H1 (cell line): ENCODE measurements around the gene OLFML2A. TPM values are rescaled to one million over a fixed set of nuclear protein-coding genes. Genes with fewer than 3 reads are reported as not detected.

Source experiments
- CHD1 ChIP-seq: IDR thresholded peaks from 2 replicates; pipeline ENCODE4 v1.6.1; 2012; ENCODE audit warnings: low read depth, low read length, improper control_type of control experiment
- JUND ChIP-seq: IDR thresholded peaks from 2 replicates; pipeline ENCODE4 v1.6.1; 2011; ENCODE audit warnings: mild to moderate bottlenecking, improper control_type of control experiment, low read length
- KDM4A ChIP-seq: IDR thresholded peaks from one replicate; pipeline ENCODE4 v1.7.1; 2012; ENCODE audit warnings: low read depth, mild to moderate bottlenecking, moderate library complexity, low read length, inconsistent platforms; ENCODE audit not compliant: severe bottlenecking
- SIX5 ChIP-seq: IDR thresholded peaks from 2 replicates; pipeline ENCODE4 v1.6.1; 2011; ENCODE audit warnings: mild to moderate bottlenecking, low read depth, low read length
- TBP ChIP-seq: IDR thresholded peaks from 2 replicates; pipeline ENCODE4 v1.6.1; 2011; ENCODE audit warnings: low read depth, low read length, improper control_type of control experiment
- polyA plus RNA-seq, 7 experiments: library from polyadenylated mRNA; depleted of rRNA in 3 of 7; stranded (reverse) in 5 of 7; unstranded in 2 of 7; fragments of >200 nt in 5 of 7; fragments of 200-250 nt in 2 of 7; gene quantifications; 1 replicate in 5 of 7; 2 replicates in 1 of 7; 4 replicates in 1 of 7; pipeline versions ENCODE4 v1.2.1 to v1.2.3, GENCODE V29; 2011 to 2013; ENCODE audit warnings: missing spikeins in 2 of 7, mixed read lengths in 2 of 7
- total RNA-seq: library from RNA; stranded (reverse); fragmentation: NEBNext Ultra II Directional; extraction: Animal tissue kit (Norgen Biotek cat#: 25700); gene quantifications from 2 replicates; pipeline ENCODE4 v1.2.1, GENCODE V29; 2021
- TF ChIP-seq, protein P1 (sequence below): IDR thresholded peaks from 2 replicates; pipeline ENCODE4 v1.6.1; 2012; ENCODE audit warnings: inconsistent platforms
- TF ChIP-seq, protein P2 (sequence below): IDR thresholded peaks from 2 replicates; pipeline ENCODE4 v1.6.1; 2011; ENCODE audit warnings: low read depth, mild to moderate bottlenecking, low read length; ENCODE audit not compliant: insufficient read depth

Gene OLFML2A
- total and polyA plus RNA-seq, 2 of the 8 experiments (the other 6 are each of a cell fraction or from before 2014, with no cell fraction given): 7.8 to 11.5 TPM

DNA sequence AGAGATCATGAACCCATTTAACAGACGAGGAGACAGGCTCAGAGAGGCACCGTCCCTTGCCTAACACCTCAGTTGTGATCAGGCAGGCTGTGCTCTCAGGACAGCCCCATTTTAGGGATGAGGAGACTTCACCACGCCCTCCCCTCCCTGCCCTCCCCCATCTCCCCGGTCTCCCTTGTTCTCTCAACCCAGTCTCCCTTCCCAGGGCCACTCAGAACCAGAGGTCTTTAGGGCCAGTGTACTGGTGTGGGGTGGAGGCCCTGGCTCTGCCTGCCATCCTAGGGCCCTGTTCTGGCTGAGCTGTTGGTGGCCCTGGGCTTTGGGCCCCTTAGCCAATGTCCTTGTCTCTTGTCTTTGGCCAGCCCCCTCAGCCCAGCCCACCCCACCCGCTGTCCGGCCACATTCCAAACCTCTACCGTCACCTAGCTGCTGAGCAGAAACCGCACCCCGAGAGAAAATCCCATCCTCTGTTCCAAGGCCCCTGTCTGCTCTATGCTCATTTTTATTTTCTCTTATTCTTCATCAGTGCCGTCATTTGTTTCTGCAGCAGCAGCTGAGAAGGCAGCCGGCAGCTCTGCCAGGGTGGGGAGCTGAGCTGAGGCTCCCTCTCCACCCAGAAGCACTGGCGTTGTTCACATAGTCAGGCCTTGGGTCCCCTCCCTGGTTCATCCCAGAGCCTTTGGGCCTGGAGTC is 33.9 kb downstream of the OLFML2A start (continued):
- TF ChIP-seq KDM4A: no peak
- TF ChIP-seq, protein P1, sequence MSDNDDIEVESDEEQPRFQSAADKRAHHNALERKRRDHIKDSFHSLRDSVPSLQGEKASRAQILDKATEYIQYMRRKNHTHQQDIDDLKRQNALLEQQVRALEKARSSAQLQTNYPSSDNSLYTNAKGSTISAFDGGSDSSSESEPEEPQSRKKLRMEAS: no peak
- TF ChIP-seq SIX5: no peak
- TF ChIP-seq JUND: peak; percentile 93
- no peak for TF ChIP-seq CHD1
- 0 out of 2 replicates have a peak, but pooled peaks have one; percentile 29 for TF ChIP-seq TBP
- TF ChIP-seq, protein P2, sequence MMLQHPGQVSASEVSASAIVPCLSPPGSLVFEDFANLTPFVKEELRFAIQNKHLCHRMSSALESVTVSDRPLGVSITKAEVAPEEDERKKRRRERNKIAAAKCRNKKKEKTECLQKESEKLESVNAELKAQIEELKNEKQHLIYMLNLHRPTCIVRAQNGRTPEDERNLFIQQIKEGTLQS: no peak
